Neuronal stem cell (in vitro differentiated cells): ENCODE data around the gene GARIN5B.

Experiments used
- DNase-seq: peaks from one replicate; pipeline ENCODE4 v3.0.0-alpha.2; 2013; ENCODE audit warnings: low spot score
- H2AFZ ChIP-seq: one replicate; pipeline ENCODE4 v1.6.1; 2013; ENCODE audit warnings: mild to moderate bottlenecking, low read length, inconsistent platforms
- H2AK5ac ChIP-seq: 2 replicates; pipeline ENCODE4 v1.6.1; 2013; ENCODE audit warnings: low read depth, mild to moderate bottlenecking, inconsistent platforms, low read length, moderate library complexity, mixed read lengths
- H2BK120ac ChIP-seq: 2 replicates; pipeline ENCODE4 v1.6.1; 2013; ENCODE audit warnings: low read depth, mild to moderate bottlenecking, inconsistent platforms, low read length, moderate library complexity, mixed read lengths
- H2BK12ac ChIP-seq: one replicate; pipeline ENCODE4 v1.6.1; 2013; ENCODE audit warnings: low read length, inconsistent platforms
- H2BK15ac ChIP-seq: 2 replicates; pipeline ENCODE4 v1.6.1; 2013; ENCODE audit warnings: mild to moderate bottlenecking, low read length, inconsistent platforms, mixed read lengths
- H2BK5ac ChIP-seq: one replicate; pipeline ENCODE4 v1.6.1; 2013; ENCODE audit warnings: inconsistent platforms, mild to moderate bottlenecking, low read length, moderate library complexity
- H3K14ac ChIP-seq: one replicate; pipeline ENCODE4 v1.6.1; 2013; ENCODE audit warnings: low read length, inconsistent platforms
- H3K18ac ChIP-seq: 2 replicates; pipeline ENCODE4 v1.6.1; 2013; ENCODE audit warnings: low read length, inconsistent platforms
- H3K23ac ChIP-seq: 2 replicates; pipeline ENCODE4 v1.6.1; 2013; ENCODE audit warnings: low read depth, mild to moderate bottlenecking, mixed read lengths, low read length, inconsistent platforms; ENCODE audit not compliant: poor library complexity
- H3K27ac ChIP-seq: replicated peaks from 3 replicates; pipeline ENCODE4 v1.5.1; 2013; ENCODE audit warnings: low read length, inconsistent platforms
- H3K27me3 ChIP-seq, 3 experiments: 2 replicates each; pipeline ENCODE4 v1.6.1; 2013; ENCODE audit warnings: low read length in 3 of 3, mild to moderate bottlenecking in 2 of 3, inconsistent platforms in 1 of 3, low read depth in 1 of 3, mixed read lengths in 1 of 3, moderate library complexity in 1 of 3; ENCODE audit not compliant: control insufficient read depth in 3 of 3, insufficient read depth in 3 of 3
- H3K36me3 ChIP-seq, 2 donors: replicated peaks in 1 of 2; 2 replicates each; pipeline ENCODE4 v1.6.1; 2013; ENCODE audit warnings: low read length in 2 of 2; ENCODE audit not compliant: control insufficient read depth in 2 of 2, insufficient read depth in 2 of 2
- H3K4ac ChIP-seq: 2 replicates; pipeline ENCODE4 v1.6.1; 2013; ENCODE audit warnings: inconsistent platforms, mild to moderate bottlenecking, low read length, moderate library complexity
- H3K4me1 ChIP-seq, 2 donors: 1 replicate in 1 of 2; 2 replicates in 1 of 2; pipeline ENCODE4 v1.6.1; 2013; ENCODE audit warnings: low read length in 2 of 2, low read depth in 1 of 2; ENCODE audit not compliant: control insufficient read depth in 2 of 2, insufficient read depth in 1 of 2
- H3K4me2 ChIP-seq: one replicate; pipeline ENCODE4 v1.6.1; 2013; ENCODE audit warnings: mild to moderate bottlenecking, low read length, inconsistent platforms; ENCODE audit not compliant: insufficient read depth, poor library complexity, severe bottlenecking
- H3K4me3 ChIP-seq, 2 donors: 2 replicates each; pipeline ENCODE4 v1.5.1; 2013; ENCODE audit warnings: low read length in 2 of 2, mild to moderate bottlenecking in 2 of 2, inconsistent platforms in 1 of 2, moderate library complexity in 1 of 2
- H3K79me1 ChIP-seq: one replicate; pipeline ENCODE4 v1.6.1; 2013; ENCODE audit warnings: low read depth, mild to moderate bottlenecking, inconsistent platforms, low read length, moderate library complexity
- H3K9ac ChIP-seq: one replicate; pipeline ENCODE4 v1.6.1; 2013; ENCODE audit warnings: mild to moderate bottlenecking, low read depth, low read length, inconsistent platforms; ENCODE audit not compliant: poor library complexity
- H3K9me3 ChIP-seq, 2 donors: replicated peaks in 1 of 2; 2 replicates each; pipeline versions ENCODE3 to v1.6.1; 2013; ENCODE audit warnings: low read length in 2 of 2, mild to moderate bottlenecking in 2 of 2, inconsistent platforms in 1 of 2, low read depth in 1 of 2, mixed read lengths in 1 of 2, moderate library complexity in 1 of 2; ENCODE audit not compliant: control insufficient read depth in 2 of 2, insufficient read depth in 1 of 2
- H4K8ac ChIP-seq: one replicate; pipeline ENCODE4 v1.6.1; 2013; ENCODE audit warnings: low read depth, mild to moderate bottlenecking, inconsistent platforms, low read length, moderate library complexity
- H4K91ac ChIP-seq: one replicate; pipeline ENCODE4 v1.6.1; 2013; ENCODE audit warnings: low read length, low read depth, mild to moderate bottlenecking, inconsistent platforms; ENCODE audit not compliant: poor library complexity
- WGBS, 2 donors: extraction: QIAGEN DNeasy Blood & Tissue Kit; methylation state at CpG; one replicate each; pipeline ENCODE4 v1.1.7; 2013; ENCODE audit warnings: missing lambda C conversion rate in 2 of 2, mixed read lengths in 1 of 2; ENCODE audit not compliant: insufficient read length in 2 of 2, insufficient replicate concordance in 1 of 2; ENCODE audit errors: extremely low coverage in 2 of 2; 5-methylcytosine and 5-hydroxymethylcytosine counted together

GARIN5B gene

DNA sequence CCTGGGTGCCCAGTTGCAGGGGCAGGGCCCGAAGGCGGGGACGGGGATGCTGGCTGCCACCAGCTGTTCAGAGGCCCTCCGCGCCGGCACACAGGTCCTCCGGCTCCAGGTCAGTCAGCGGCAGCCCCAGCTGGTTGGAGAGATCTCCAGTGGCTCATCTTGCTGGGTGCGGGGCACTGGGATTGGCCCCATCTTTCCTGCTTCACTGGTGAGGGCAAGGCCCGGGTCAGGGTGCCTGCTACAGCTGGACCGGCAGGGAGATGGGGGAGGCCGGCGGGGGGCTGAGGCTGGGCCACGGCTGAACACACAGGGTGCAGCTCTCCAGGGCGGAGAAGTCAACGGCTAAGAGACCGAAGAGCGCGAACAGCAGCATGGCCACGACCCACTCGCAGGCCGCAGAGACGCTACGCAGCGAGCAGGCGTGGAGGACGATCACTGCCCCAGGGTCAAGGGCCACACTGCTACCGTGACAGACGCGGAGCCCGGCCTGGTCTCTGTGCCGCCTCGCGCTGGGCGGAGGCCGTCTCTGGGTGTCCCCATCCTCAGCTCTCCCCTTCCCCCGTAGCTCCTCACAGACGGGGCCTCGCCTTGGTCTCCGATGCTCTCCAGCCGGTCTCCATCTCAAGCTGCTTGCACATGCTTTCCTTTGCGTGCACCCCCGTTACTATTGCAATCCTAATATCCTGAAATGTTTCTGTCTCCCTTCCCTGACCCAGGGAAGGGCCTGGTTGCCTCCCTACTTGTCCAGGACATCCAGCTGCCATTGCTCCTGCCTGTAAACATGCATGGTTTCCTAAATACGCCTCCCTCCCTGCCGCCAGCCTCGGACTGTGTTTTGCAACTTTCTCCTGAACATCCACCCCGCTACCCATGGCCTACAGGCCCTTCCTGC is 50.2 kb downstream of the GARIN5B start:
- Histone ChIP-seq H3K79me1 (no peaks in the 10 kb centered on the region), H3K14ac (no peak overlapping the region), H2AK5ac (peak overlapping the region; percentile 63), H3K4me2 (no peak overlapping the region), H3K9me3 (peaks cover 2 to 5% of the 10 kb centered on the region in 2 donors), H3K36me3 (peaks cover 19 to 36% of the 10 kb centered on the region in 2 donors), H3K4me1 (peaks cover 3 to 4% of the 10 kb centered on the region in 2 donors), H2BK15ac (no peak overlapping the region), H4K91ac (no peak overlapping the region), H3K4ac (peak overlapping the region; percentile 37), H3K18ac (no peak overlapping the region), H4K8ac (no peak overlapping the region), H2BK120ac (no peak overlapping the region), H3K27ac (peak overlapping the region; percentile 26), H3K9ac (no peak overlapping the region), H2BK12ac (peak overlapping the region; percentile 84), H2BK5ac (peak overlapping the region; percentile 75), H3K23ac (peak overlapping the region; percentile 85), H2AFZ (no peak overlapping the region), H3K4me3 (no peak overlapping the region), H3K27me3 (no peaks in the 10 kb centered on the region)
- no peak for DNase-seq
- WGBS, 2 donors, result no CpG with 5 or more reads among the region's 47 CpGs

DNA sequence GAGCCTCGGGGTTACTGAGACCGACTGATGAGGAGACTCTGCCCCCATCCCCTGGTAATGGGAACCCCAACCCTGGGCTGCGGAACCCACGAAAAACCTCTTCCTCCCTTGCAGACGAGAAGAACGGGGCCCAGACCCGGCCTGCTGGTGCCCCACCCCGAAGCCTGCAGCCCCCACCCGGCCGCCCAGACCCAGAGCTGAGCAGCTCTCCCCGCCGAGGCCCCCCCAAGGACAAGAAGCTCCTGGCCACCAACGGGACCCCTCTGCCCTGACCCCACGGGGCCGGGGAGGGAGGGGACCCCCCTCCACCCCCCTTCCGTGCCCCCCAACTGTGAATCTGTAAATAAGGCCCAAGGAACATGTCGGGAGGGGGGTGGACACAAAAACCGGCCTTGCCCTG is 51.3 kb downstream of the GARIN5B start:
- Histone ChIP-seq H3K79me1 (no peaks in the 10 kb centered on the region), H2BK5ac (peak overlapping the region; percentile 82), H3K23ac (no peak overlapping the region), H3K4me2 (no peak overlapping the region), H2BK120ac (no peak overlapping the region), H2AK5ac (no peak overlapping the region), H3K36me3 (peaks cover 22 to 45% of the 10 kb centered on the region in 2 donors), H2BK15ac (no peak overlapping the region), H3K4ac (no peak overlapping the region), H4K91ac (no peak overlapping the region), H3K18ac (no peak overlapping the region), H3K9me3 (peaks cover 2 to 5% of the 10 kb centered on the region in 2 donors), H4K8ac (no peak overlapping the region), H3K4me1 (peaks cover 3 to 4% of the 10 kb centered on the region in 2 donors), H3K27me3 (no peaks in the 10 kb centered on the region), H3K27ac (no peak overlapping the region), H3K14ac (no peak overlapping the region), H3K9ac (no peak overlapping the region), H3K4me3 (no peak overlapping the region), H2BK12ac (no peak overlapping the region), H2AFZ (no peak overlapping the region)
- whole genome bisulfite sequencing, 2 donors, result no CpG with 5 or more reads among the region's 18 CpGs
- DNase-seq, result no peak

DNA sequence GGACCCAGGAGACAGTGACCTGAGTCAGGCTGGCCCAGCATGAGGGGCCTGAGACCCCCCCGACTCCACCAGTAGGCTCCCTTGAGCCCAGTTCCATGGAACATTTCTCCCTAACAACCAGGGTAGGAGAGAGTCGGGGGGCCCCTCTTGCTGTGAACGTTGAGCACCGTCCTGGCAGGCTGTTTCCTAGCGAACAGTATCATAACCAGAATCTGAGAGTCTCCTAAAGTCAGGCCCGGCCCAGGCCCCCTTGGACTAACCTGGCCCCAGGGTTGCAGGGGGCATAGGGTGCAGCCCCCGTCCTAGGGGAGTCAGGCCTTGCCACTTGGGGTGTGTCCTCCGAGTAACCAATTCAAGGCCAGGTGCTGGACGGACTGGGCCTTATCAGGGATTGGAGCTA is 51.7 kb downstream of the GARIN5B start:
- no peak overlapping the region for H3K4me2 ChIP-seq
- DNase-seq, result no peak
- H3K9me3 ChIP-seq, result peaks cover 2 to 5% of the 10 kb centered on the region in 2 donors
- no peak overlapping the region for H3K14ac ChIP-seq
- no peak overlapping the region for H3K27ac ChIP-seq
- no peak overlapping the region for H2BK120ac ChIP-seq
- no peak overlapping the region for H3K23ac ChIP-seq
- H2BK15ac ChIP-seq, result no peak overlapping the region
- peaks cover 2 to 4% of the 10 kb centered on the region in 2 donors for H3K4me1 ChIP-seq
- H3K9ac ChIP-seq, result no peak overlapping the region
- H4K91ac ChIP-seq, result no peak overlapping the region
- no peaks in the 10 kb centered on the region for H3K79me1 ChIP-seq
- no peaks in the 10 kb centered on the region for H3K27me3 ChIP-seq
- WGBS, 2 donors, result no CpG with 5 or more reads among the region's 9 CpGs
- H3K18ac ChIP-seq, result no peak overlapping the region
- peaks cover 26 to 49% of the 10 kb centered on the region in 2 donors for H3K36me3 ChIP-seq
- H2BK5ac ChIP-seq, result peak overlapping the region; percentile 82
- no peak overlapping the region for H2AK5ac ChIP-seq
- H3K4me3 ChIP-seq, result no peak overlapping the region
- no peak overlapping the region for H4K8ac ChIP-seq
- H2AFZ ChIP-seq, result no peak overlapping the region
- H2BK12ac ChIP-seq, result no peak overlapping the region
- no peak overlapping the region for H3K4ac ChIP-seq

DNA sequence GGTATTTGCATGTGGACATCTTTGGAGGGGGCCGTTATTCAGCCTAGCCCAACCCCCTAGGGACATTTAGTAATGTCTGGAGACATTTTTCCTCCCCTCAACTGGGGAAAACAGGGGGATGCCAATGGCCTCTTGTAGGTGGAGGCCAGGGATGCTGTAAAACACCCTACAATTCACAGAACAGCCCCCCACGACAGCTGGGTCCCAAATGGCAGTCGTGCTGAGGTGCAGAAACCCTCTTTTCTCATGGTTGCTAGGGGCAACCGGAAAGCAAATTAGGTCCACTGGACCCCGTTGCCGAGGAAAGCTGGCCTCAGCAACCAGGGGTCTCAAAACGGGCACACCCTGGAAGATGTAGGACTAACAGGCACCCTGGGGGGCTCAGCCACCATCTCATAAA is 52.6 kb downstream of the GARIN5B start:
- no peak overlapping the region for H3K4me2 ChIP-seq
- peaks cover 35 to 58% of the 10 kb centered on the region in 2 donors for H3K36me3 ChIP-seq
- DNase-seq, result no peak
- H3K27me3 ChIP-seq, result no peaks in the 10 kb centered on the region
- no peak overlapping the region for H2AK5ac ChIP-seq
- no peak overlapping the region for H2BK15ac ChIP-seq
- H4K91ac ChIP-seq, result no peak overlapping the region
- no peaks in the 10 kb centered on the region for H3K79me1 ChIP-seq
- peaks cover 2 to 5% of the 10 kb centered on the region in 2 donors for H3K9me3 ChIP-seq
- peak overlapping the region; percentile 43 for H4K8ac ChIP-seq
- no peak overlapping the region for H3K14ac ChIP-seq
- no peak overlapping the region for H3K4me3 ChIP-seq
- H3K9ac ChIP-seq, result no peak overlapping the region
- WGBS, 2 donors, result no CpG with 5 or more reads among the region's 7 CpGs
- no peak overlapping the region for H3K4ac ChIP-seq
- no peak overlapping the region for H3K23ac ChIP-seq
- no peak overlapping the region for H3K18ac ChIP-seq
- H2BK12ac ChIP-seq, result peak overlapping the region; percentile 22
- no peak overlapping the region for H2AFZ ChIP-seq
- no peak overlapping the region for H3K27ac ChIP-seq
- H2BK5ac ChIP-seq, result no peak overlapping the region
- no peak overlapping the region for H2BK120ac ChIP-seq
- H3K4me1 ChIP-seq, result peaks cover 2 to 4% of the 10 kb centered on the region in 2 donors
